Karpas-422 (cell line): Measurements from ENCODE around the gene PTGES3L. TPM values are rescaled to one million over a fixed set of nuclear protein-coding genes. Genes with fewer than 3 reads are reported as not detected.
"Not testable (repeated sequence)": the region's sequence is repeated elsewhere in the genome, so short reads cannot be mapped to it uniquely, and the experiment has no call there.

Experiments used
- DNase-seq: peaks from one replicate; pipeline ENCODE4 v3.0.0-alpha.2; 2015
- H2AFZ ChIP-seq: fragments of 200-600 bp; sonication (generic); 2 replicates; pipeline ENCODE4 v1.6.1; 2014; ENCODE audit warnings: antibody characterized with exemption, low read length, mixed read lengths
- H3K27ac ChIP-seq: fragments of 200-600 bp; sonication (generic); 2 replicates; pipeline ENCODE4 v1.5.1; 2014; ENCODE audit warnings: mild to moderate bottlenecking, low read length, moderate library complexity
- H3K27me3 ChIP-seq: fragments of 200-600 bp; sonication (generic); 2 replicates; pipeline ENCODE4 v1.6.1; 2014; ENCODE audit warnings: low read length, mixed read lengths
- H3K36me3 ChIP-seq: fragments of 200-600 bp; sonication (generic); 2 replicates; pipeline ENCODE4 v1.6.1; 2014; ENCODE audit warnings: low read length, mixed read lengths; ENCODE audit not compliant: insufficient read depth
- H3K4me1 ChIP-seq: fragments of 200-600 bp; sonication (generic); 2 replicates; pipeline ENCODE4 v1.6.1; 2014; ENCODE audit warnings: mild to moderate bottlenecking, low read length, mixed read lengths
- H3K4me2 ChIP-seq: fragments of 200-600 bp; sonication (generic); 2 replicates; pipeline ENCODE4 v1.6.1; 2014; ENCODE audit warnings: low read length, low read depth, mild to moderate bottlenecking; ENCODE audit not compliant: poor library complexity, severe bottlenecking
- H3K4me3 ChIP-seq: fragments of 200-600 bp; sonication (generic); 2 replicates; pipeline ENCODE4 v1.5.1; 2014; ENCODE audit warnings: mild to moderate bottlenecking, antibody characterized with exemption, low read length, mixed read lengths
- H3K79me2 ChIP-seq: fragments of 200-600 bp; sonication (generic); 2 replicates; pipeline ENCODE4 v1.6.1; 2014; ENCODE audit warnings: mild to moderate bottlenecking, low read length, mixed read lengths
- H3K9ac ChIP-seq: fragments of 200-600 bp; sonication (generic); 2 replicates; pipeline ENCODE4 v1.6.0; 2014; ENCODE audit warnings: low read length
- H3K9me2 ChIP-seq: fragments of 200-600 bp; sonication (generic), shearing (Covaris generic); replicated peaks from 2 replicates; pipeline ENCODE4 v1.6.0; 2014; ENCODE audit warnings: mild to moderate bottlenecking, low read length, moderate library complexity; ENCODE audit not compliant: insufficient read depth
- H3K9me3 ChIP-seq: fragments of 300-700, 200-600 bp; sonication (generic); 2 replicates; pipeline ENCODE4 v1.6.1; 2014; ENCODE audit warnings: low read length, mixed read lengths
- H4K20me1 ChIP-seq: fragments of 200-600 bp; sonication (generic); 2 replicates; pipeline ENCODE4 v1.6.1; 2014; ENCODE audit warnings: mild to moderate bottlenecking, antibody characterized with exemption, low read length, low read depth; ENCODE audit not compliant: insufficient read depth
- small RNA-seq: library from RNA; depleted of rRNA; stranded (forward); fragments of <200 nt; gene quantifications from one replicate; pipeline ENCODE3, GENCODE V24; 2014
- total RNA-seq: library from RNA; depleted of rRNA; stranded (reverse); fragments of >200 nt; shearing (Covaris generic); gene quantifications from 2 replicates; pipeline ENCODE4 v1.2.3, GENCODE V29; 2014; ENCODE audit warnings: low replicate concordance; rRNA removed

PTGES3L gene
- total RNA-seq, 1 experiment from 2014 or later: 0.45 TPM

DNA sequence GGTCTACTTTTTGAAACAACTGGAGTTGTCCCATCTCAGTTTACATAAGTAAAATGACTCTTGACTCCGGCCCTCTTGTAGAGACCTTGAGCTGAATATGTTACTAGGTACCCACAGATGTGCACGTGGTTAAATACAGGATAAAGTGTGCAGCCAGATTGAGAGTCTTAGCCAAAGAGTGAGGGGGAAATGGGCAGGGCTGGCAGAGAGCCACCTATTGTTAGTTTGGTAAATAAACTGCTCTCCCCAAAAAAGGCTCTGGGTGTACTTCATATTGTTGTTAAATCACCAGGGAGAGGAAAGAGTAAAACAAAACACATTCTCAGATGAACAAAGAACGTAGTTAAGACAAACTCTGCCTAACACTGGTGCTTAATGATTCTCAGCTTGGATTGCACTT, 59.0 kb downstream of the PTGES3L start:
- no peaks in the 10 kb centered on the region for H3K9me2 ChIP-seq
- H3K36me3 ChIP-seq: no peaks in the 10 kb centered on the region
- H3K9me3 ChIP-seq: no peaks in the 10 kb centered on the region
- H3K9ac ChIP-seq: no peak overlapping the region
- H3K4me1 ChIP-seq: no peaks in the 10 kb centered on the region
- no peaks in the 10 kb centered on the region for H4K20me1 ChIP-seq
- H2AFZ ChIP-seq: no peak overlapping the region
- DNase-seq: no peak
- no peaks in the 10 kb centered on the region for H3K79me2 ChIP-seq
- H3K4me2 ChIP-seq: no peak overlapping the region
- H3K27ac ChIP-seq: no peak overlapping the region
- H3K4me3 ChIP-seq: no peak overlapping the region
- H3K27me3 ChIP-seq: no peaks in the 10 kb centered on the region

DNA sequence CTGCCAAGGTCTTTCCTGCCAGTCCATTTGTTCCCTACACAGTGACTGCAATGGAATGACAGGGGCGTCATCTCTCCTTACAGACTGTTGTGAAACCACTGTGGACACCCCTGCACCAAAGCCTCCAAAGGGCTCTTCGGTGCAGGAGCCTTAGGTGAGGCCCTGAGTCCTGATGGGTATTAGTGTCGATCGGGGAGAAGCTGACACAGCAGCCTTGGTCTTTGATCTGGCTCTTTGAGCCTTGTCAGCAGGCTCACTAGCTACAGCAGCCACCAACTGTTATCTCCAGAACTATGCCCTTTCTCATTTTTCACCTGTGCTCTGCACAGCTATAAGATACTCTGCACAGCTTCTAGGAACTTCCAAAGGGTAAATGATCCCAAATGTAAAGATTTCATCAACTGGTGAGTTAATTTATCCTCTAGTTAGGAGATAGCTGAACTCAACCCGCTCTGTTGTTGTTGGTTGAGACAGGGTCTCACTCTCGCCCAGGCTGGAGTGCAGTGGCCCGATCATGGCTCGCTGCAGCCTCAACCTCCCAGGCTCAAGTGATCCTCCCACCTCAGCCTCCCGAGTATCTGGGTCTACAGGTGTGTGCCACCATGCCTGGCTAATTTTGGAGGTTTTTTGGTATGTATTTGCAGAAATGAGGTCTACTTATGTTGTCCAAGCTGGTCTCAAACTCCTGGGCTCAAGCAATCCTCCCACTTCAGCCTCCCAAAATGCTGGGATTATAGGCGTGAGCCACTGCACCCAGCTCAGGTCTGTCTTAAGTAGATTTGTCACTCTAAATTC, 59.6 kb downstream of the PTGES3L start:
- H4K20me1 ChIP-seq: no peaks in the 10 kb centered on the region
- no peak overlapping the region for H2AFZ ChIP-seq
- no peak overlapping the region for H3K27ac ChIP-seq
- H3K4me1 ChIP-seq: no peaks in the 10 kb centered on the region
- no peak for DNase-seq
- no peak overlapping the region for H3K9ac ChIP-seq
- no peaks in the 10 kb centered on the region for H3K27me3 ChIP-seq
- H3K79me2 ChIP-seq: no peaks in the 10 kb centered on the region
- no peaks in the 10 kb centered on the region for H3K36me3 ChIP-seq
- no peaks in the 10 kb centered on the region for H3K9me3 ChIP-seq
- no peaks in the 10 kb centered on the region for H3K9me2 ChIP-seq
- no peak overlapping the region for H3K4me3 ChIP-seq
- no peak overlapping the region for H3K4me2 ChIP-seq

DNA sequence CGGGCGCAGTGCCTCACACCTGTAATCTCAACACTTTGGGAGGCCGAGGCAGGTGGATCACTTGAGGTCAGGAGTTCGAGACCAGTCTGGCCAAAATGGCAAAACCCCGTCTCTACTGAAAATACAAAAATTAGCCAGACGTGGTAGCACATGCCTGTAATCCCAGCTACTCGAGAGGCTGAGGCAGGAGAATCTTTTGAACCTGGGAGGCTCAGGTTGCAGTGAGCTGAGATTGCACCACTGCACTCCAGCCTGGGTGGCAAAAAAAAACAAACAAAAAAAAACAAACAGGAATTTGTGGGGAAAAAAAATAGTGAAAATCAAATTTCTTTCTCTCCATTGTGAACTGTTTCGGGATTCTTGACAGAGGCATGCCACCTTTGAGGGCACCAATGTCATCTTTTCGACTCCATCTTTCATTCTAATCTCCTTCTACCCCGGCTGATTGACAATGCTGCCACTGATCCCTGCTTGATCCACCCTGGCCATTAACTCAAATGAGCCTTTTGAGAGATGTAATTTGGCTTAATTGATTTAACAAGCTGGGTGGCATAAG, 60.3 kb downstream of the PTGES3L start:
- not testable (repeated sequence) for H3K9me3 ChIP-seq, H3K9me2 ChIP-seq, H3K27ac ChIP-seq, H2AFZ ChIP-seq, H3K27me3 ChIP-seq, H3K79me2 ChIP-seq, H3K9ac ChIP-seq, H4K20me1 ChIP-seq, H3K4me3 ChIP-seq, H3K4me2 ChIP-seq, DNase-seq, H3K4me1 ChIP-seq, H3K36me3 ChIP-seq

DNA sequence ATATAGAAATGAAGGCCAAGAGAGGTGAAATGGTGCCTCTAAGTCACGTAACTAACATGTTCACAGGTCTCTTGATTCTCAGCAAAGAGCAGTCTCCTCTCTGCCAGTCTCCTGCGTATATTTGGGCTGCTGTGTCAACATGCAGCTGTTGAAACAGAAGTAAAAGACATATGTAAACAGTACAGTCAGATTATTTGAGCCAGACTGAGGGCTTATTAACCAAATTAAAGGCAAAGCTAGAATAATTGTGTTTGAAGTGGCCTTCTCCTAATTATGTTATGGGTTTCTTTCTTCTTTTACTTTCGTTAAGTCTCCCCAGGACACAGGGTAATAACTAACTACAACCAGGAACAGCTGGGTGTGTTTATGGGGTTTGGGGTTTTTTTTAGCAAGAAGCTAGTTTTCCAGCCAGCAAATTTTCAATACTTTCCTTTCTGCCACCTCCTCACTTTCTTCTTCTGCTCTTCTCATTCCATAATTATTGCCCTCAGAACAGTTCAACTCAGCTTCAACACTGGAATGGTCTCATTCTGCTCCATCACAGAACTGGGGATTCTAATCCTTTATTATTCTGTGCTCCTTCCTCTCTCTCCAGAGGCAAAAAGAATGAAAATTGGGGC, 60.9 kb downstream of the PTGES3L start:
- no peaks in the 10 kb centered on the region for H3K4me1 ChIP-seq
- H3K4me2 ChIP-seq: no peak overlapping the region
- no peak overlapping the region for H3K27ac ChIP-seq
- H3K9me2 ChIP-seq: no peaks in the 10 kb centered on the region
- H3K36me3 ChIP-seq: no peaks in the 10 kb centered on the region
- no peaks in the 10 kb centered on the region for H3K9me3 ChIP-seq
- 0 out of 2 replicates have a peak overlapping the region, but pooled peaks have one; percentile 10 for H2AFZ ChIP-seq
- H3K27me3 ChIP-seq: no peaks in the 10 kb centered on the region
- no peaks in the 10 kb centered on the region for H3K79me2 ChIP-seq
- H3K9ac ChIP-seq: no peak overlapping the region
- no peak for DNase-seq
- H4K20me1 ChIP-seq: no peaks in the 10 kb centered on the region
- H3K4me3 ChIP-seq: no peak overlapping the region

Small RNA genes lying within 50 kb of the gene (small RNA-seq; reads per million reads assigned to genes)
- 0.16 reads per million for gene AARSD1
- gene RF00561: not detected

Other genes starting within 250 kb of the PTGES3L start
- 38.0 and 52.6 TPM in 2 replicates for gene EZH1, start 235.0 kb downstream of the PTGES3L start, total RNA-seq
- not detected in 2 replicates for gene RAMP2, start 218.9 kb downstream of the PTGES3L start, total RNA-seq
- 43.9 and 54.0 TPM in 2 replicates for gene VPS25, start 206.6 kb downstream of the PTGES3L start, total RNA-seq
- gene WNK4, start 199.5 kb downstream of the PTGES3L start, total RNA-seq: 0.76 and 3.3 TPM in 2 replicates
- gene COA3, start 181.4 kb downstream of the PTGES3L start, total RNA-seq: 63.9 and 64.1 TPM in 2 replicates
- gene CNTD1, start 181.2 kb downstream of the PTGES3L start, total RNA-seq: not detected in 2 replicates
- gene BECN1, start 155.8 kb downstream of the PTGES3L start, total RNA-seq: 117 and 136 TPM in 2 replicates
- gene PSME3, start 146.7 kb downstream of the PTGES3L start, total RNA-seq: 73.4 and 88.7 TPM in 2 replicates
- gene AOC2, start 135.5 kb downstream of the PTGES3L start, total RNA-seq: 0.67 and 1.5 TPM in 2 replicates
- 0.19 and 0.47 TPM in 2 replicates for gene AOC3, start 128.9 kb downstream of the PTGES3L start, total RNA-seq
- not detected in 2 replicates for gene G6PC1, start 79.3 kb downstream of the PTGES3L start, total RNA-seq
- 17.7 and 38.9 TPM in 2 replicates for gene AARSD1, start 15.6 kb downstream of the PTGES3L start, total RNA-seq
- 9.2 and 16.6 TPM in 2 replicates for gene RUNDC1, start 485 bp upstream of the PTGES3L start, total RNA-seq
- 1,746 and 2,567 TPM in 2 replicates for gene RPL27, start 18.3 kb upstream of the PTGES3L start, total RNA-seq
- 19.1 and 27.2 TPM in 2 replicates for gene IFI35, start 26.7 kb upstream of the PTGES3L start, total RNA-seq
- 45.7 and 55.1 TPM in 2 replicates for gene VAT1, start 42.3 kb upstream of the PTGES3L start, total RNA-seq
- gene RND2, start 45.2 kb upstream of the PTGES3L start, total RNA-seq: 0.30 and 0.36 TPM in 2 replicates
- 46.0 and 49.7 TPM in 2 replicates for gene BRCA1, start 145.3 kb upstream of the PTGES3L start, total RNA-seq
- gene NBR1, start 191.1 kb upstream of the PTGES3L start, total RNA-seq: 49.4 and 49.5 TPM in 2 replicates
- 9.0 and 14.5 TPM in 2 replicates for gene TMEM106A, start 231.8 kb upstream of the PTGES3L start, total RNA-seq
- gene CCDC200, start 248.5 kb upstream of the PTGES3L start, total RNA-seq: not detected in 2 replicates